ENCODE measurements around the gene FZD2.

DNA sequence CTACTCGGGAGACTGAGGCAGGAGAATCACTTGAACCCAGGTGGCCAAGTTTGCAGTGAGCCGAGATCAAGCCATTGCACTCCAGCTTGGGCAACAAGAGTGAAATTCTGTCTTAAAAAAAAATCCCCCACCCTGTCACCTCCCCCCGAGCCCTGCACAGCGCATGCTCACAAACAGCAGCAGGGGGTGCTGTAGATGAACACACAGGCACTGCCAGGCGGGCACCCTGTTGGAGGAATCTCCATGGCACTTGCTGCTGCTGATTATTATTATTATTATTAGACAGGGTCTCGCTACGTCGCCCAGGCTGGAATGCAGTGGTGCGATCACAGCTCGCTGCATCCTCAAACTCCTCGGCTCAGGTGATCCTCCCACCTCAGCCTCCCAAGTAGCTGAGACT lies 24.6 kb downstream of the FZD2 start:
- TF ChIP-seq EZH2phosphoT487 (IDR thresholded peaks at IDR 0.05; ENCODE audit: insufficient read depth, low read depth), result no peak
- no peak for TF ChIP-seq EZH2 (IDR thresholded peaks at IDR 0.05; ENCODE audit: insufficient read depth, poor library complexity, severe bottlenecking)
